NB4 (cell line): ENCODE measurements around the gene SLC37A2.
"Not testable (repeated sequence)": the region's sequence is repeated elsewhere in the genome, so short reads cannot be mapped to it uniquely, and the experiment has no call there.

ENCODE experiments used
- POLR2A ChIP-seq: IDR thresholded peaks from 2 replicates; pipeline ENCODE4 v1.6.1; 2011; ENCODE audit warnings: mild to moderate bottlenecking; ENCODE audit not compliant: insufficient read length; ENCODE audit errors: extremely low read depth
- TF ChIP-seq, protein P1 (sequence below): IDR thresholded peaks from one replicate; pipeline ENCODE4 v1.5.1; 2012; ENCODE audit warnings: low read depth, low read length

DNA sequence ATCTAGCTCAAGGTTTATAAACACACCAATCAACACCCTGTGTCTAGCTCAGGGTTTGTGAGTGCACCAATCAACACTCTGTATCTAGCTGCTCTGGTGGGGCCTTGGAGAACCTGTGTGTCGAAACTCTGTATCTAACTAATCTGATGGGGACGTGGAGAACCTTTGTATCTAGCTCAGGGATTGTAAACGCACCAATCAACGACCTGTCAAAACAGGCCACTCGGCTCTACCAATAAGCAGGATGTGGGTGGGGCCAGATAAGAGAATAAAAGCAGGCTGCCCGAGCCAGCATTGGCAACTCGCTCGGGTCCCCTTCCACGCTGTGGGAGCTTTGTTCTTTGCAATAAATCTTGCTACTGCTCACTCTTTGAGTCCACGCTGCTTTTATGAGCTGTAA, 27.0 kb downstream of the SLC37A2 start:
- TF ChIP-seq POLR2A: not testable (repeated sequence)
- TF ChIP-seq, protein P1, sequence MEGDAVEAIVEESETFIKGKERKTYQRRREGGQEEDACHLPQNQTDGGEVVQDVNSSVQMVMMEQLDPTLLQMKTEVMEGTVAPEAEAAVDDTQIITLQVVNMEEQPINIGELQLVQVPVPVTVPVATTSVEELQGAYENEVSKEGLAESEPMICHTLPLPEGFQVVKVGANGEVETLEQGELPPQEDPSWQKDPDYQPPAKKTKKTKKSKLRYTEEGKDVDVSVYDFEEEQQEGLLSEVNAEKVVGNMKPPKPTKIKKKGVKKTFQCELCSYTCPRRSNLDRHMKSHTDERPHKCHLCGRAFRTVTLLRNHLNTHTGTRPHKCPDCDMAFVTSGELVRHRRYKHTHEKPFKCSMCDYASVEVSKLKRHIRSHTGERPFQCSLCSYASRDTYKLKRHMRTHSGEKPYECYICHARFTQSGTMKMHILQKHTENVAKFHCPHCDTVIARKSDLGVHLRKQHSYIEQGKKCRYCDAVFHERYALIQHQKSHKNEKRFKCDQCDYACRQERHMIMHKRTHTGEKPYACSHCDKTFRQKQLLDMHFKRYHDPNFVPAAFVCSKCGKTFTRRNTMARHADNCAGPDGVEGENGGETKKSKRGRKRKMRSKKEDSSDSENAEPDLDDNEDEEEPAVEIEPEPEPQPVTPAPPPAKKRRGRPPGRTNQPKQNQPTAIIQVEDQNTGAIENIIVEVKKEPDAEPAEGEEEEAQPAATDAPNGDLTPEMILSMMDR: not testable (repeated sequence)
